ENCODE data around the gene TTC39B.

DNA sequence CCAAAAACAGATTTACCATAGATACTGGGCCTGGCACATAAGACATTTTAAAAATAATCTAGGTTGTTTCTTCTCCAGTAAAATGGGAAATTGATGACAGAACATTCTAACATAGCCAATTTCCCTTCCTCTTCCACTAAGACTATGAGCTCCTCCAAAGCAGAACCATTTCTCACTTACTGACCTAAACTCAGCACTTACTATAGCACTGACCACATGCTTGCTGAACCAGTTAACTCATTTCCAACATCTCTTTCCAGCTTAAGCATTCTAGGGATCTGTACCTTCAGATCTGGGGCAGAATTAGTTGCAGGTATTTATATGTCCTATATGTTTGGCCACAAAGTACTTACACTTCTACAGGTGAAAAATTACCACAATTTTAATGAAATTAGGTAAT lies 58.9 kb downstream of the TTC39B start:
- TF ChIP-seq, protein P1, sequence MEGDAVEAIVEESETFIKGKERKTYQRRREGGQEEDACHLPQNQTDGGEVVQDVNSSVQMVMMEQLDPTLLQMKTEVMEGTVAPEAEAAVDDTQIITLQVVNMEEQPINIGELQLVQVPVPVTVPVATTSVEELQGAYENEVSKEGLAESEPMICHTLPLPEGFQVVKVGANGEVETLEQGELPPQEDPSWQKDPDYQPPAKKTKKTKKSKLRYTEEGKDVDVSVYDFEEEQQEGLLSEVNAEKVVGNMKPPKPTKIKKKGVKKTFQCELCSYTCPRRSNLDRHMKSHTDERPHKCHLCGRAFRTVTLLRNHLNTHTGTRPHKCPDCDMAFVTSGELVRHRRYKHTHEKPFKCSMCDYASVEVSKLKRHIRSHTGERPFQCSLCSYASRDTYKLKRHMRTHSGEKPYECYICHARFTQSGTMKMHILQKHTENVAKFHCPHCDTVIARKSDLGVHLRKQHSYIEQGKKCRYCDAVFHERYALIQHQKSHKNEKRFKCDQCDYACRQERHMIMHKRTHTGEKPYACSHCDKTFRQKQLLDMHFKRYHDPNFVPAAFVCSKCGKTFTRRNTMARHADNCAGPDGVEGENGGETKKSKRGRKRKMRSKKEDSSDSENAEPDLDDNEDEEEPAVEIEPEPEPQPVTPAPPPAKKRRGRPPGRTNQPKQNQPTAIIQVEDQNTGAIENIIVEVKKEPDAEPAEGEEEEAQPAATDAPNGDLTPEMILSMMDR (IDR thresholded peaks at IDR 0.05; ENCODE audit: control extremely low read depth in 1 of 3, insufficient read depth in 1 of 3, low read depth in 1 of 3, low read length in 3 of 3): no peak
- TF ChIP-seq, protein P2, sequence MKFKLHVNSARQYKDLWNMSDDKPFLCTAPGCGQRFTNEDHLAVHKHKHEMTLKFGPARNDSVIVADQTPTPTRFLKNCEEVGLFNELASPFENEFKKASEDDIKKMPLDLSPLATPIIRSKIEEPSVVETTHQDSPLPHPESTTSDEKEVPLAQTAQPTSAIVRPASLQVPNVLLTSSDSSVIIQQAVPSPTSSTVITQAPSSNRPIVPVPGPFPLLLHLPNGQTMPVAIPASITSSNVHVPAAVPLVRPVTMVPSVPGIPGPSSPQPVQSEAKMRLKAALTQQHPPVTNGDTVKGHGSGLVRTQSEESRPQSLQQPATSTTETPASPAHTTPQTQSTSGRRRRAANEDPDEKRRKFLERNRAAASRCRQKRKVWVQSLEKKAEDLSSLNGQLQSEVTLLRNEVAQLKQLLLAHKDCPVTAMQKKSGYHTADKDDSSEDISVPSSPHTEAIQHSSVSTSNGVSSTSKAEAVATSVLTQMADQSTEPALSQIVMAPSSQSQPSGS (IDR thresholded peaks at IDR 0.05; ENCODE audit: low read length): no peak

All from H1 (cell line).